ENCODE data around the gene USP34.

USP34 gene

GRCh38 chr2:61320181-61320580 is 150.7 kb downstream of the USP34 start:
- Histone ChIP-seq H3K4me3 (ENCODE audit: insufficient read depth, low read length, poor library complexity, severe bottlenecking) (no peak overlapping the region), H3K4me2 (ENCODE audit: low read depth, low read length, poor library complexity, severe bottlenecking) (no peak overlapping the region), H2AFZ (ENCODE audit: low read depth, low read length, severe bottlenecking) (no peak overlapping the region), H3K9ac (ENCODE audit: low read length) (no peak overlapping the region), H3K27me3 (ENCODE audit: low read length) (no peaks in the 10 kb centered on the region), H3K79me2 (ENCODE audit: insufficient read depth, low read length) (peaks cover 3% of the 10 kb centered on the region; the same call in 1 of the 2 replicates), H3K27ac (ENCODE audit: low read depth, low read length) (no peak overlapping the region), H4K20me1 (ENCODE audit: low read depth, low read length) (no peaks in the 10 kb centered on the region), H3K9me2 (replicated peaks; ENCODE audit: insufficient read depth, low read length) (no peaks in the 10 kb centered on the region), H3K36me3 (ENCODE audit: low read length) (peaks cover 37% of the 10 kb centered on the region; the same call in 1 of the 2 replicates), H3F3A (ENCODE audit: insufficient read depth) (peaks cover 21% of the 10 kb centered on the region; the same call in 1 of the 2 replicates), H3K9me3 (ENCODE audit: insufficient read depth, low read length) (no peaks in the 10 kb centered on the region)
- no peak for TF ChIP-seq EZH2phosphoT487 (conservative IDR thresholded peaks at IDR 0.05; ENCODE audit: low read length)
- TF ChIP-seq CTCF (IDR thresholded peaks at IDR 0.05; ENCODE audit: insufficient read depth, low read length, poor library complexity, severe bottlenecking): no peak

GRCh38 chr2:61318553-61318952 is 152.3 kb downstream of the USP34 start:
- no peaks in the 10 kb centered on the region for H3K9me2 ChIP-seq (replicated peaks; ENCODE audit: insufficient read depth, low read length)
- H3K4me2 ChIP-seq (ENCODE audit: low read depth, low read length, poor library complexity, severe bottlenecking): no peak overlapping the region
- H3K27ac ChIP-seq (ENCODE audit: low read depth, low read length): no peak overlapping the region
- H3K9ac ChIP-seq (ENCODE audit: low read length): no peak overlapping the region
- no peak overlapping the region for H3K4me3 ChIP-seq (ENCODE audit: insufficient read depth, low read length, poor library complexity, severe bottlenecking)
- H3K36me3 ChIP-seq (ENCODE audit: low read length): peaks cover 43% of the 10 kb centered on the region
- H3K9me3 ChIP-seq (ENCODE audit: insufficient read depth, low read length): no peaks in the 10 kb centered on the region
- no peaks in the 10 kb centered on the region for H3K27me3 ChIP-seq (ENCODE audit: low read length)
- no peaks in the 10 kb centered on the region; the same call in 1 of the 2 replicates for H4K20me1 ChIP-seq (ENCODE audit: low read depth, low read length)
- no peak overlapping the region for H2AFZ ChIP-seq (ENCODE audit: low read depth, low read length, severe bottlenecking)
- H3K79me2 ChIP-seq (ENCODE audit: insufficient read depth, low read length): peaks cover 3% of the 10 kb centered on the region; the same call in 1 of the 2 replicates
- H3F3A ChIP-seq (ENCODE audit: insufficient read depth): peaks cover 17% of the 10 kb centered on the region; the same call in 1 of the 2 replicates
- TF ChIP-seq CTCF (IDR thresholded peaks at IDR 0.05; ENCODE audit: insufficient read depth, low read length, poor library complexity, severe bottlenecking) (no peak), EZH2phosphoT487 (conservative IDR thresholded peaks at IDR 0.05; ENCODE audit: low read length) (no peak)

GRCh38 chr2:61295981-61296380 is 174.9 kb downstream of the USP34 start:
- Histone ChIP-seq H3K27ac (ENCODE audit: low read depth, low read length) (no peak overlapping the region), H3F3A (ENCODE audit: insufficient read depth) (peaks cover 26% of the 10 kb centered on the region), H3K79me2 (ENCODE audit: insufficient read depth, low read length) (no peaks in the 10 kb centered on the region), H3K9me2 (replicated peaks; ENCODE audit: insufficient read depth, low read length) (no peaks in the 10 kb centered on the region), H2AFZ (ENCODE audit: low read depth, low read length, severe bottlenecking) (no peak overlapping the region), H4K20me1 (ENCODE audit: low read depth, low read length) (no peaks in the 10 kb centered on the region), H3K4me3 (ENCODE audit: insufficient read depth, low read length, poor library complexity, severe bottlenecking) (no peak overlapping the region), H3K27me3 (ENCODE audit: low read length) (no peaks in the 10 kb centered on the region), H3K9me3 (ENCODE audit: insufficient read depth, low read length) (no peaks in the 10 kb centered on the region), H3K36me3 (ENCODE audit: low read length) (peaks cover 69% of the 10 kb centered on the region), H3K4me2 (ENCODE audit: low read depth, low read length, poor library complexity, severe bottlenecking) (no peak overlapping the region), H3K9ac (ENCODE audit: low read length) (no peak overlapping the region)
- TF ChIP-seq EZH2phosphoT487 (conservative IDR thresholded peaks at IDR 0.05; ENCODE audit: low read length) (no peak), CTCF (IDR thresholded peaks at IDR 0.05; ENCODE audit: insufficient read depth, low read length, poor library complexity, severe bottlenecking) (no peak)

All from SU-DHL-6 (cell line).